Aorta (tissue), 5 donors: Measurements from ENCODE around the gene NRP2. TPM values are rescaled to one million over a fixed set of nuclear protein-coding genes. Genes with fewer than 3 reads are reported as not detected.

Experiments used
- ATAC-seq: fragments of 200-7000 bp; cut with Tn5 transposase; one replicate; pipeline ENCODE4 v1.9.1; 2022; ENCODE audit warnings: moderate library complexity; ENCODE audit not compliant: low FRiP score
- DNase-seq, 2 donors: peaks; one replicate each; pipeline ENCODE4 v3.0.0-alpha.2; 2020
- H3K27ac ChIP-seq, 2 donors: one replicate each; pipeline ENCODE4 v1.5.1; 2013; ENCODE audit warnings: low read length in 2 of 2, mild to moderate bottlenecking in 2 of 2, moderate library complexity in 2 of 2, control low read depth in 1 of 2, inconsistent platforms in 1 of 2, low read depth in 1 of 2
- H3K27me3 ChIP-seq, 2 donors: one replicate each; pipeline ENCODE4 v1.6.1; 2013; ENCODE audit warnings: control low read depth in 1 of 2, low read length in 1 of 2, mild to moderate bottlenecking in 1 of 2, moderate library complexity in 1 of 2; ENCODE audit not compliant: insufficient read depth in 2 of 2, control insufficient read depth in 1 of 2
- H3K36me3 ChIP-seq, 2 donors: one replicate each; pipeline ENCODE4 v1.6.1; 2013; ENCODE audit warnings: control low read depth in 1 of 2, low read length in 1 of 2, mild to moderate bottlenecking in 1 of 2; ENCODE audit not compliant: insufficient read depth in 2 of 2, control insufficient read depth in 1 of 2
- H3K4me1 ChIP-seq, 2 donors: one replicate each; pipeline ENCODE4 v1.6.1; 2013; ENCODE audit warnings: low read length in 2 of 2, control low read depth in 1 of 2, mild to moderate bottlenecking in 1 of 2, moderate library complexity in 1 of 2; ENCODE audit not compliant: insufficient read depth in 2 of 2, control insufficient read depth in 1 of 2
- H3K4me3 ChIP-seq, 2 donors: one replicate each; pipeline ENCODE4 v1.5.1; 2013; ENCODE audit warnings: low read length in 2 of 2, control low read depth in 1 of 2, mild to moderate bottlenecking in 1 of 2
- H3K9me3 ChIP-seq: one replicate; pipeline ENCODE4 v1.6.1; 2013; ENCODE audit warnings: mild to moderate bottlenecking, low read length; ENCODE audit not compliant: control insufficient read depth
- WGBS, 2 donors: extraction: QIAGEN DNeasy Blood & Tissue Kit; methylation state at CpG; one replicate each; pipeline ENCODE4 v1.1.7; 2013; 5-methylcytosine and 5-hydroxymethylcytosine counted together
- intact Hi-C, 2 donors: fragments of 100-400 bp; cut with DNase I; formaldehyde crosslinking; loops; one replicate each; pipeline versions ENCODE4 v1.14.2 to v1.15.0; 2022
- polyA plus RNA-seq, 2 donors: library from polyadenylated mRNA; stranded (reverse); fragments of 200-250 nt; gene quantifications; one replicate each; pipeline ENCODE4 v1.2.3, GENCODE V29; 2013
- total RNA-seq, 2 donors: library from RNA; stranded (reverse); fragmentation: NEBNext Ultra II Directional; extraction: Animal tissue kit (Norgen Biotek cat#: 25700); gene quantifications; one replicate each; pipeline ENCODE4 v1.2.1, GENCODE V29; 2021
- donor health status: healthy with polysubstance abuse.
- donor health status: Bipolar disorder and iron deficiency.
- donor health status: DM: no; HTN: no; CAD: no.
- donor health status: DM: no; HTN: no; CAD: no.
- donor health status: DM: yes; HTN: yes; CAD: no.

The NRP2 gene
- total and polyA plus RNA-seq, 4 donors = 13.6 to 67.3 (median 28.5) TPM

- Histone ChIP-seq H3K36me3 (no peaks in the 10 kb centered on the region), H3K27ac (no peak overlapping the region), H3K9me3 (no peaks in the 10 kb centered on the region), H3K4me1 (no peaks in the 10 kb centered on the region), H3K4me3 (no peak overlapping the region), H3K27me3 (no peaks in the 10 kb centered on the region)
- no peak for ATAC-seq
- intact Hi-C loops = no loop called here
- 93 to 99% methylated on average over 3 of the region's 3 CpGs for WGBS, 2 donors
- DNase-seq = no peak
These were observed 105.5 kb downstream of the NRP2 start for GRCh38 chr2:205787761-205788160.

GRCh38 chr2:205789906-205790305 lies 107.6 kb downstream of the NRP2 start:
- ATAC-seq (no peak), DNase-seq (no peak)
- Histone ChIP-seq H3K4me1 (no peaks in the 10 kb centered on the region), H3K27ac (no peak overlapping the region), H3K27me3 (no peaks in the 10 kb centered on the region), H3K4me3 (no peak overlapping the region), H3K36me3 (peaks cover 0 to 4% of the 10 kb centered on the region in 2 donors), H3K9me3 (no peaks in the 10 kb centered on the region)
- WGBS, 2 donors = 98 to 100% methylated on average over 1 of the region's 1 CpG
- intact Hi-C loops = no loop called here

DNA sequence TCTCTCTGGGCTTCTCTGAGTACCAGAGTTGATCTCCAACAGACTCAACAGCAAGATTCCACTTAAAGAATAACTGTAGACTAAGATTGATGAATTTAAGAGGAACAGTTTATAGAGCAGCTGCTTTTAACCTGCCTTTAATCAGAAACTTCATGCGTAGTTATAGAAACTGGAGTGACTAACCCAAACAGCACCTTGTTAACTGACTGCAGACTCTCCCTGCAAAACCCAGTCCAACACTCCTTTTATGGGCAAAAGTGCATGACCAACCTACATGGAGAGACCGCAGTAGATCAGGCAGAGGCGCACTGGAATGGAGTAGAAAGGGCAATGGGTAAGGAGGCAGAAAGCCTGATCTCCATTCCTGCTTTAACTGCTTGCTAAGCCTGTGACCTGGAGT lies 110.6 kb downstream of the NRP2 start:
- H3K27me3 ChIP-seq = no peaks in the 10 kb centered on the region
- H3K9me3 ChIP-seq = no peaks in the 10 kb centered on the region
- H3K4me3 ChIP-seq = no peak overlapping the region
- H3K27ac ChIP-seq = no peak overlapping the region
- intact Hi-C loops = no loop called here
- no peaks in the 10 kb centered on the region for H3K4me1 ChIP-seq
- 73 to 83% methylated on average over 3 of the region's 3 CpGs for WGBS, 2 donors
- DNase-seq = no peak
- ATAC-seq = no peak
- peaks cover 4 to 7% of the 10 kb centered on the region in 2 donors for H3K36me3 ChIP-seq

DNA sequence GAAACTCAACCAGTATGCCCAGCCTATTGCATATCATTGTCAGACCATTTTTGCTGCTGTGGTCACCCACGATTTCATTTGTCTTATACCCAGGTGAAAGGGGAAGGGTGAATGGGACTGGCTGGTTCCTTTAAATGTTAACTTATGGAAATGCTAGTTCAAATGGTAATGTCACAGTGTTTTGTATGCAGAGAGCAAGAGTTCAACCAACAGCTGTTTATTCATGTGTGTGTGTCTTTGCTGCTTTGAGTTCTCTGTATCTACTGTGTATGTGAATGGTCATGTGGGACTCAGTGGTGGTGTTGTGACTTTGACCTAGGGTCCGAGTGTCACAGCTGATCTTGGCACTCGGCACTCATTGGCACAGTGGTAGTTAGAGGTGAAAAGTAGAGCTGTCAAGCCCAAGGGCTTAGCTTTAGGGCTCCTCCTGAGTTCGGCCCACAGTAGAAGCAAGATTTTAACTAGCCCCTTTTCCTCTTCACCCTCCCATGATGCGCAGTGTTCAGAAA lies 114.6 kb downstream of the NRP2 start:
- WGBS, 2 donors = 85 to 91% methylated on average over 5 of the region's 5 CpGs
- H3K4me3 ChIP-seq = no peak overlapping the region
- H3K4me1 ChIP-seq = no peaks in the 10 kb centered on the region
- no peak for DNase-seq
- peaks cover 1% of the 10 kb centered on the region for H3K9me3 ChIP-seq
- intact Hi-C loops = no loop called here
- no peaks in the 10 kb centered on the region for H3K27me3 ChIP-seq
- H3K27ac ChIP-seq = no peak overlapping the region
- ATAC-seq = no peak
- H3K36me3 ChIP-seq = peaks cover 4 to 7% of the 10 kb centered on the region in 2 donors

- ATAC-seq = no peak
- intact Hi-C loops = no loop called here
- Histone ChIP-seq H3K4me3 (no peak overlapping the region), H3K27me3 (no peaks in the 10 kb centered on the region), H3K36me3 (peaks cover 4 to 7% of the 10 kb centered on the region in 2 donors), H3K4me1 (no peaks in the 10 kb centered on the region), H3K9me3 (peaks cover 1% of the 10 kb centered on the region), H3K27ac (no peak overlapping the region)
- DNase-seq = no peak
- WGBS, 2 donors = 87 to 91% methylated on average over 4 of the region's 4 CpGs
These were observed 115.6 kb downstream of the NRP2 start for GRCh38 chr2:205797866-205798265.

- ATAC-seq (no peak), DNase-seq (no peak)
- H3K27ac ChIP-seq = peak overlapping the region in 1 of 2 donors; percentile 34
- no peak overlapping the region for H3K4me3 ChIP-seq
- 72 to 77% methylated on average over 2 of the region's 2 CpGs for WGBS, 2 donors
- intact Hi-C loops = no loop called here
- peaks cover 1 to 4% of the 10 kb centered on the region in 2 donors for H3K36me3 ChIP-seq
- peaks cover 1% of the 10 kb centered on the region for H3K9me3 ChIP-seq
- H3K27me3 ChIP-seq = no peaks in the 10 kb centered on the region
- no peaks in the 10 kb centered on the region for H3K4me1 ChIP-seq
These were observed 117.9 kb downstream of the NRP2 start for GRCh38 chr2:205800224-205800623.

- H3K4me3 ChIP-seq = no peak overlapping the region
- no peaks in the 10 kb centered on the region for H3K27me3 ChIP-seq
- H3K36me3 ChIP-seq = peaks cover 0 to 1% of the 10 kb centered on the region in 2 donors
- peaks cover 1% of the 10 kb centered on the region for H3K9me3 ChIP-seq
- ATAC-seq (no peak), DNase-seq (no peak)
- H3K27ac ChIP-seq = no peak overlapping the region
- 1 to 7% methylated on average over 3 of the region's 3 CpGs for WGBS, 2 donors
- intact Hi-C loops = no loop called here
- H3K4me1 ChIP-seq = no peaks in the 10 kb centered on the region
These were observed 118.5 kb downstream of the NRP2 start for GRCh38 chr2:205800773-205801172.

GRCh38 chr2:205802065-205802464 lies 119.8 kb downstream of the NRP2 start:
- H3K4me1 ChIP-seq = no peaks in the 10 kb centered on the region

GRCh38 chr2:205802941-205803340 lies 120.6 kb downstream of the NRP2 start:
- WGBS, 2 donors = 94 to 95% methylated on average over 6 of the region's 6 CpGs
- Histone ChIP-seq H3K9me3 (peaks cover 1% of the 10 kb centered on the region), H3K4me1 (no peaks in the 10 kb centered on the region), H3K4me3 (no peak overlapping the region), H3K36me3 (no peaks in the 10 kb centered on the region), H3K27ac (no peak overlapping the region), H3K27me3 (no peaks in the 10 kb centered on the region)
- intact Hi-C loops = no loop called here
- ATAC-seq (no peak), DNase-seq (no peak)

More at GRCh38 chr2:205802065-205802464, 119.8 kb downstream of the NRP2 start:
- Histone ChIP-seq H3K27me3 (no peaks in the 10 kb centered on the region), H3K27ac (no peak overlapping the region), H3K4me3 (no peak overlapping the region), H3K9me3 (peaks cover 1% of the 10 kb centered on the region), H3K36me3 (no peaks in the 10 kb centered on the region)
- 86 to 88% methylated on average over 7 of the region's 7 CpGs for WGBS, 2 donors
- intact Hi-C loops = no loop called here
- no peak for DNase-seq
- ATAC-seq = no peak
